AG08396 (cell line): ENCODE measurements around the gene NMB.
A peak's percentile ranks its signal among the peaks of the same experiment; 100 is the strongest.

ENCODE experiments used
- DNase-seq: peaks from one replicate; pipeline ENCODE4 v3.0.0; 2012; ENCODE audit warnings: low spot score, mixed read lengths

Gene NMB

GRCh38 chr15:84611631-84612030 lies 46.4 kb downstream of the NMB start:
- peak; percentile 30 for DNase-seq

- DNase-seq = no peak
These were observed 48.0 kb downstream of the NMB start for GRCh38 chr15:84609818-84610525.

GRCh38 chr15:84608707-84609284 lies 49.2 kb downstream of the NMB start:
- no peak for DNase-seq

- DNase-seq = no peak
These were observed 51.3 kb downstream of the NMB start for GRCh38 chr15:84606653-84607120.

GRCh38 chr15:84605554-84605882 lies 52.5 kb downstream of the NMB start:
- DNase-seq = no peak
